Measurements from ENCODE around the gene NKAIN2.

Gene NKAIN2

GRCh38 chr6:124078169-124078568, 274.5 kb downstream of the NKAIN2 start (continued):
- TF ChIP-seq CREB5 (CRISPR knock-in tag; IDR thresholded peaks at IDR 0.05; ENCODE audit: low read depth) = no peak
- no peak for TF ChIP-seq TOX (CRISPR knock-in tag; IDR thresholded peaks at IDR 0.05; ENCODE audit: borderline replicate concordance)
- TF ChIP-seq TSHZ2 (CRISPR knock-in tag; IDR thresholded peaks at IDR 0.05) = no peak
- TF ChIP-seq POU6F1 (CRISPR knock-in tag; IDR thresholded peaks at IDR 0.05; ENCODE audit: borderline replicate concordance, low read depth) = no peak

- TF ChIP-seq ZNF8 (CRISPR knock-in tag; IDR thresholded peaks at IDR 0.05) (no peak), RARB (CRISPR knock-in tag; IDR thresholded peaks at IDR 0.05) (no peak), TCF4 (CRISPR knock-in tag; IDR thresholded peaks at IDR 0.05; ENCODE audit: borderline replicate concordance) (no peak), TOX (CRISPR knock-in tag; IDR thresholded peaks at IDR 0.05; ENCODE audit: borderline replicate concordance) (no peak), CSRNP3 (CRISPR knock-in tag; IDR thresholded peaks at IDR 0.05) (no peak), ZNF565 (CRISPR knock-in tag; conservative IDR thresholded peaks at IDR 0.05; ENCODE audit: low read depth) (no peak), OSR1 (CRISPR knock-in tag; IDR thresholded peaks at IDR 0.05) (no peak), PPARA (CRISPR knock-in tag; IDR thresholded peaks at IDR 0.05; ENCODE audit: borderline replicate concordance) (no peak), POU6F1 (CRISPR knock-in tag; IDR thresholded peaks at IDR 0.05; ENCODE audit: borderline replicate concordance, low read depth) (no peak), ZFP30 (CRISPR knock-in tag; IDR thresholded peaks at IDR 0.05) (no peak), PATZ1 (CRISPR knock-in tag; IDR thresholded peaks at IDR 0.05; ENCODE audit: borderline replicate concordance) (no peak)
- ATAC-seq = no peak
Measured at GRCh38 chr6:124080483-124080882, 276.8 kb downstream of the NKAIN2 start.

GRCh38 chr6:124090491-124090890, 286.8 kb downstream of the NKAIN2 start:
- ATAC-seq = no peak
- TF ChIP-seq ARNTL (CRISPR knock-in tag; IDR thresholded peaks at IDR 0.05; ENCODE audit: borderline replicate concordance, low read depth) (no peak), CSDC2 (CRISPR knock-in tag; IDR thresholded peaks at IDR 0.05) (no peak)

GRCh38 chr6:124099520-124099919, 295.9 kb downstream of the NKAIN2 start:
- no peak for ATAC-seq
- TF ChIP-seq OSR1 (CRISPR knock-in tag; IDR thresholded peaks at IDR 0.05) (no peak), ISL1 (CRISPR knock-in tag; IDR thresholded peaks at IDR 0.05) (no peak), CSRNP3 (CRISPR knock-in tag; IDR thresholded peaks at IDR 0.05) (no peak), CREB5 (CRISPR knock-in tag; IDR thresholded peaks at IDR 0.05; ENCODE audit: low read depth) (no peak), ESRRG (CRISPR knock-in tag; IDR thresholded peaks at IDR 0.05) (no peak), PATZ1 (CRISPR knock-in tag; IDR thresholded peaks at IDR 0.05; ENCODE audit: borderline replicate concordance) (no peak), ZFP30 (CRISPR knock-in tag; IDR thresholded peaks at IDR 0.05) (no peak), ZC3H10 (CRISPR knock-in tag; IDR thresholded peaks at IDR 0.05) (no peak), TCF4 (CRISPR knock-in tag; IDR thresholded peaks at IDR 0.05; ENCODE audit: borderline replicate concordance) (no peak)
